Left renal pelvis (tissue), 4 donors: ENCODE data around the gene NYAP2. TPM values are rescaled to one million over a fixed set of nuclear protein-coding genes. Genes with fewer than 3 reads are reported as not detected.

Experiments used
- DNase-seq, 4 donors: peaks; one replicate each; pipeline ENCODE4 v3.0.0-alpha.2; 2013; ENCODE audit warnings: low read depth in 4 of 4, low spot score in 3 of 4
- polyA plus RNA-seq, 4 donors: library from polyadenylated mRNA; unstranded; fragments of 120-200 nt; gene quantifications; one replicate each; pipeline ENCODE4 v1.2.1, GENCODE V29; 2013; ENCODE audit not compliant: insufficient read length in 4 of 4

NYAP2 gene
- under 1 TPM in 2 of 4 donors, not detected in 2; 0.04 to 0.06 TPM for polyA plus RNA-seq

DNA sequence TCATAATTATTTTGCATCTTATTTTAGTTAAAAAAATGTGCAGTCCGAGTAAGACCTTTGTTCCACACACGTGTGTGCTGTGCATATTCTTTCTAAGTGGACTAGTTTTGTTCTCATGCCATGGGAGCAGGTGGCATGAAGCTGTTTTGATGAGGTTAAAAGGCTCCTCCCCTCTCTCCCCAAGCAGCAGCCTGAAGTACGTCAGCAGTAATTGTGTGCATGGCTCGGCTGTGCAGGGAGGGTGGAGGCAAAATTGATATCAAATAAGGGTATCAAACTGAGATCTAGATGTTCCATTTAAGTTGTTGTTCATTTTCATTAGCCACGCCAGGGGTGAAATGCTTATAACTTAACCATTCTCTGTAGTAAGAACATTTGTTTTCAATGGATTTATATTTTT lies at the start of gene NYAP2:
Gene NYAP2, plus strand, starts transcription at position 207 of the 400 bp plus-strand sequence. CDS start 9,171 bp downstream, outside the sequence.
- no peak for DNase-seq

DNA sequence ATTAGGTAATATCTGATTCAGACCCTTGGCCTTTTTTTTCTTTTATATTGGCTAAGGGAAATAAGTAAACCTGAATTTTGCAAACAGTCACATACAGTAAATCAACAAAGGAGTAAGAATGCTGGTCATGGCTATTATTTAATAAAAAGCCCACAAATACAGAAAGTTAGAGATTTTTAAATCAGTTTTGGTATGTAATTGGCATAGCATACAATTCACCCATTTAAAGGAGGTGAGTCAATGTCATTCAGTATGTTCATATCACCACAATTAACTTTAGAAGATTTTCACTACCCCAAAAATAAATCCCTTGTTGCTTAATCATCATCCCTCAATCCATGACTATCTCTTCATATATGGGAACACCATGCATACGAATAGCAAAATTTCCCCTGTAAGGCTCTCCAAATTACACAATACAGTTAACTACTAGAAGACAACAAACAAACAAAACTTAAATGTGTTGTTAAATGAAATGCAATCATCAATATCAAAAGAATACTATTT lies 45.9 kb upstream of the NYAP2 start:
- DNase-seq = no peak

DNA sequence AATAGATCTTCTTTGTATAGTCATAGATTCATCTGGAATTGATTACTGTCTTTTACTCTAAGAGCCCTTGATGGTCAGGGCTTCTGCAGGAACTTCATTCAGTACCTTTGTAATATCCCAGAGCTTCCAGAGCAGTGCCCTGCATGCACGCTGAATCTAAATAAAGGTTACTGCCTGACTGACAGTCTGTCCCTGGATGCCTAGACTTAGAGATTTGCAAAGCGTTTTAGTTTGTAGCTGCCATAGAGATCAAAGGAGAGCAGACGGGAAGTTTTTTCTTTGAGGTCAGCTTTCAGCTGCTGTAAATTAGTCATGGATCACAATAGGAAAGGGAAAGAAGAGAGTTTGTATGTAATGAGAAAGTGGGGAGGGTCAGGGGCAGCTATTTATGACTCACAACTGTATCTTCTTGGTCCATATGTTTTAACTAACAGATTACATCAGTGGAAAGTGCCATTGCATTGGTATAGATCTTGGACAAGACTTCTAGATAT lies 45.2 kb upstream of the NYAP2 start:
- no peak for DNase-seq

DNA sequence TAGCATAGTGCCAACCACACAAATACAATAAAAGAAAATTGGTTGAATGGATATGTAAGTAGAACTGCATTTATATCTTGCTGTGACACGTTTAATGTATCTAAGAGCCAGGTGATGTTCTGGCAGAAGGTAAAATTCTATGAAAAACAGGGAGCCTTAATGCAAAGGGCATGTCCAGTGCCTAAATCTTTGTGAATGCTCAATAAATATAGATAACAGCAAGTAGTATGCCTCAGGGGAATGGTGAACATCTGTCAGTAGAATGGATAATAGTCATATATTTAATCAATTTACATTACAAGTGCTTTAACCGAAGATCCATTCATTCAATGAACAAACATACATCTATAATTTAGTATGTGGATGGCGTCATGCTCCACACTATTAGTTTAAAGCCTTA lies 43.7 kb upstream of the NYAP2 start:
- DNase-seq = no peak

DNA sequence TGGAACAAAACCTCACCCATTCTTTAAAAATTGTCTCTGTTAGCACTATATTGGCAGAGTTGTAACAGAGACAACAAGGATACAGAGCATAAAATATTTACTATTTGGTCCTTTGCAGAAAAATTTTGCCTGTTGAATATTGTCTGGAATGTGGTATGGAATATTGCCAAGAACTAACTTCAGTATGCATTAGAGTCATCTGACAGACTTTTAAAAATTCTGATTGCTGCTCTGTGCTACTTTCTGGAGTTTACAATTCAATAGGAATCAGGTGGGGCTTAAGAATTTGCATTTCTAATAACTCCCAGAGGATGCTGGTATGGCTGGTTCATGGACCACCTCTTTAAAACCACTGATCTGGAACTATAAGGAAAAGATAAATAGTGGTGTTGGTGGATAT lies 32.8 kb upstream of the NYAP2 start:
- no peak for DNase-seq

DNA sequence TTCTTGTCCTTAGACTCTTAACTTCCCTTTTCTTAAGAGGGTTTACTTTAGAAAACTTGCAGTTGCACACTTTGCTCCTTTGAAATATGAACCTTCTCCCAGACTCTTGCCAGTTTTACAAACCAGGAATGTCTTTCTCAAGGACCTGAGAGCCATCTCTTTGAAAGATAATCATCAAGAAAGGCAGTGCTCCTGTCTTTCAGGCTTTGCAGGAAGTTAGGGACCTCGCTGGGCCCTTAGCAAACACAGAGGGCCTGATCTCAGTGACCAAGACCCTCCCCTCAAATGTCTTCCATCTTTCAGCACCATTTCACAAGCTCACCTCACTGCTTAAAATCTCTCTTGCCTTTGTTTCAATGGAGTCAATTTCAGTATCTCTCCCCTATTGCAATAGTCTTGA lies 32.0 kb upstream of the NYAP2 start:
- no peak for DNase-seq

DNA sequence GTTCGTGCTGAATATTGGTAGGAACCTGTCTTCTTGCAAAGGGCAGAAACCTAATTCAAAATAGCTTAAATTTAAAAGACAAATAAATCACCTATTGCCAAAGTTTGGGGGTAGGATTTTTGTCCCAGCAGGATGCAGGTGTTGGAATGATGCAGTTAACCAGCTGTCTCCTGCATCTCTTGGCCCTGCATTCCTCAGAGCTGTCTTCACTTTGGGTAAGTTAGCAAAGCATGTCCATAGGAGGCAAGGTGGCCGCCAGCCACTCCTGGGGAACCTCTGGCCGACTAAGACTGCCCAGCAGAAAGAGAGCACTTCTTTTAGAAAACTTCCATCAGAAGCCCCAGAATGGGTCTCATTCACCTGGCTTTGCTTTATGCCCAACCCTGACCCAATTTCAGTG lies 20.5 kb upstream of the NYAP2 start:
- DNase-seq = no peak

DNA sequence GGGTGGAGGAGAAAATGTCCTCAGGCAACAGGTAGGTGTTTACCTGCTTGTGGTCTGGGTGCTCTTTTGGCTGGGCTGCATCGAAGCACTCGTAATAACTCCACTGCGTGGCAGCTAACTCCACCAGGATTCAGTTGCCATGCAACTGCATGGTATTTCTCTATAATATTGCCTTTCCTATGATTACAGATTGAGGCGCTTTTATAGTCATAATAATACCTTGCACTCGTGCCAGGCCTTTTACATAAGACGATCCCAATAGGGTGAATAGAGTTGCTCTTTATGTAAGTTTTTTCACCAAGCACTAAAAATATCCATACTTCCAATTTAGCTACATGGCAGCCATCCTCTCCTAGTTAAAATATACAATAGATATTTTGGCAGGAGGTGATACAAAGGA lies 19.7 kb upstream of the NYAP2 start:
- DNase-seq = no peak

DNA sequence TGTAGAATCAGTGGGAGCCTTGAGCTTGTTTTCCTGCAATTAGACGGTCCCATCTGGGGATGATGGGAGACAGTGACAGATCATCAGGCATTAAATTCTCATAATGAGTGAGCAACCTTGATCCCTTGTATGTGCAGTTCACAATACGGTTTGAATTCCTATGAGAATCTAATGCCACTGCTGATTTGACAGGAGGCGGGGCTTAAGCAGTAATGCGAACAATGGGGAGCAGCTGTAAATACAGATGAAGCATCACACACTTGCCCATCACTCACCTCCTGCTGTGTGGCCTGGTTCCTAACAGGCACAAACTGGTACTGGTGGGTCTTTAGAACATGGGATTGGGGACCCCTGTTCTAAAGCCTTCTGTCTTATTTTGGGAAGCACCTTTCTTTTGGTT lies 17.9 kb upstream of the NYAP2 start:
- no peak for DNase-seq

DNA sequence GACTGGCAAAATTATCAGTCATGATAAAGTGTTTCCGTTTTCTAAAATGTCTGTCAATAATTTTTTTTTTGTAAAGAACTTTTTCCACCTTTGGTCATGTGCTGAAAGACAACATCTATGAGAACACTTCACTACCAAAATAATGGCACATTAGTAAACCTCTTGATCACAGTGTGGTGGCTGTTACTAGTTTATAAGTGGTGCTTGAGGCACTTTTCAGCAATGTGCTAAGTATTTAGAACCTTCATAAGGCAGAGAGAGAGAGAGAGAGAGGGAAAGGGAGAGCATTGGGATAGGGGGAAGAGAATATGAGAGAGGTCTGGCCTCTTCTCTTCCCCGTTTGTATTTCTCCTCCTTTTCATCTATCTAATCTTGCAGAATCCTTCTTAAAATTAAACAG lies 1.1 kb upstream of the NYAP2 start:
- DNase-seq = no peak

DNA sequence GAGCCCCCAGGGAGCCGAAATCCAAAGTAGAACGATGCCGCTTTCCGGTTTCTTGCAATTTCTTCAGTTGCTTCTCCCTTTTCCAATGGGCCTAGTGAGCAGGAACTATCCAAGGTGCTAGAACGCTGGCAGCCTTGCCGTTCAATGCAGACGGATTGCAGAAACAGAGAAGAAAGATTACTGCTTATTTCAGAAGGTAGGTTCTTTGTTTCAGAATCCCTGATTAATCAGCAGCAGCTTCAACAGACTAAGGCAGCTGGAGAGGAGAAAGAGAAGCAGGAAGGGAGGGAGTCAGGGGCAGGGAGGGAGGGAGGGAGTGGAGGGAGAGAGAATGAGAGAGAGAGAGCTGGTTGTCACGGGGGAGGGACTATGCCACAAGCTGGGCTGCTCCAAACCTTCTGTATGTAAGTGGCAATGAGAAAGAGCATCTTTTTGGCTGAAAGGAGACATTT lies 576 bp downstream of the NYAP2 start:
- peak; percentile 4 to 41 (median 15) for DNase-seq

DNA sequence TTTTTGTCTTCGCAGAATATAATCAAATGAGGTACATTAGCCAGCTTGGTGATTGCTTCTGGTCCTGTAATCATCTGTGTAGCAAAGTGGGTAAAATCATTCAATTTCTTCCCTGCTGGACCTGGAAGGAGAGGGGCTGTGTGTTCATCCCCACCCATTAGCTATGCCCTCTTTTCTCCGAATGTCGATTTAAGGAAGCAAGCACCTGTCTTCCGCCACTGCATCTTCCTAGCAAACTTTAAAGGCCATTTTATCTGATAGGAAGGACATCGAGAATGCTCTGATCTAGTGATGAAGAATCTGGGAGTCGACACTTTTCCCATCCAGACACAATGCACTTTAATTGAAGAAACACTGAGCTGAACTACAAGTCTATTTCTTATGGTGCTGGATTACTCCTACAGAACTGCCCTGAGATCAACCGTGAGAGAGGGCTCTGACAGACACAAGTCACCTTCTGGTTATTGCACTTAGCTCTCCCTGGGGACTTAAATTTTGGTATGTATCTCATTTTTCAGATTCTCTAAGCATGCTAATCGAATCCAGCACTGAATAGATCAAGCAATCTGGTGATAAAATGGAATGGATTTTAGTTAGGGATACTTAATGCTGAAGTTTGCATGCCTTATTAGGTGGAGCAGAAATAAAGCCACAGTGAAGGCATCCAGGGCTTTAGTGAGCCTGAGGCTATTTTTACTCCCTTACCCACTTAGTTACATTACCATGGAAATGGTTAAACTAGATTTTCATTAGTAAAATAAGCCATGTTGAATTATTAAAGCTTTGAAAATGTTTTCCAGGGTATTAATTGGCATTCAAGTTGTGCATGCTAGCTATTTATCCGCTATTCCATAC lies 1.3 kb downstream of the NYAP2 start:
- DNase-seq = no peak

DNA sequence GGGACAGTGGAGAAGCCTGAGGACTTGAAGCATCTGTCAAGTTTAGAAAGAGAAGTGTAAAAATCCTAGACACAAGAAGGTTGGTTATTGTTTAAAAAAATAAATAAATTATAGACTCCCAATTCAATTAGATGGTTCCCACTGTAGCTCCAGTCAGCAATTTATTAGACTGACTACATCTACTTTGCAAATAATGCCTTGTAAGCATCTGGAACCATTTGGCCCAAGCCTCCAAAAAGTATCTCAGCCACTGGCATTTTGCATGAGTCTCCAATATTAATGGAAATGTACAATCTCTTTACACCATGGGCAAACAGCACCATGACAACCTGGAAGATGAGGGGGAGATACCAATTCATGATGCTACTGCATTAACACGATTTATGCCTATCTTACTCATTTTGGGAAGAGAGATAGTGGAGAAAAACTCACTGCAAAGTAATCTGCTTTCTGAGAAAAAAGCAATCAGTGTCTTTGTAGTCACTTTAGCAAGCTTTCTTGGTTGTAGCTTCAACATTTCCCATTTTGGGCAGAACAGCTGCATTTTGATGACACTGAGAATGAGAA lies 2.8 kb downstream of the NYAP2 start:
- DNase-seq = no peak

DNA sequence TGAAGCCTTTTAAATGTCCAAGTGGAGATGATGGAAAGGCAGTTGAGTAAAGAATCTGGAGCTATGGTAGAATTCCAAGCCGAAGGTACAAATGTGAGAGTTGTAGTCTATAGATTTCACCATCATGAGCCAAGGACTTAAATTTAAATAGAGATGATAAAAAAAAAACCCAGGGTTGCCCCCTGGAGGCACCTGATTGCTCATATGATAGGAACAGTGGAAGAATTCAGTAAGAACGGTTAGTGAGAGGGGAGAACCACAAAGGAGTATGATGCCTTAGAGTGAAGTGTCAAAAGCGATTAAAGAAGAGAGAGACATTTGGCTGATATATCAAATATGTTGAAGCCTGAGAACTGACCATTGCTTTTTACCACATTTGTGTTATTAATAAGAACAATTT lies 11.9 kb downstream of the NYAP2 start:
- no peak for DNase-seq

DNA sequence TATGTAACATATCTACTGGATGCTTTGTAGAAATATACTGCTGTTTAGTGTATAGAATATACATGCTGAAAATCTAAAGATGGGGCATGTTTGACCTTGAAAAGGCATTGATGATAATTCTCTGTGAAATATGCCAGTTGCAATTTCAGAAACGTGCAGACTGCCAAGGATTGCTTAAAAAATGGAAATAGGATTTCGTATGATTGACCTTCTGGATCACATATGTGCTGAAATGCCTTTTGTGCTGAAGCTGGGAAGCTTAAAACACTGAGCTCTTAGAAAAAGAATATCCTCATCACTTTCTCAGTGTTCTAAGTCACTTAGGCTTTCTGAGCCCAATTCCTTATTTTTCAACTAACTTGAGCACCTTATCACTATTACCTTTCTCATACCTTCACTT lies 14.3 kb downstream of the NYAP2 start:
- DNase-seq = no peak

DNA sequence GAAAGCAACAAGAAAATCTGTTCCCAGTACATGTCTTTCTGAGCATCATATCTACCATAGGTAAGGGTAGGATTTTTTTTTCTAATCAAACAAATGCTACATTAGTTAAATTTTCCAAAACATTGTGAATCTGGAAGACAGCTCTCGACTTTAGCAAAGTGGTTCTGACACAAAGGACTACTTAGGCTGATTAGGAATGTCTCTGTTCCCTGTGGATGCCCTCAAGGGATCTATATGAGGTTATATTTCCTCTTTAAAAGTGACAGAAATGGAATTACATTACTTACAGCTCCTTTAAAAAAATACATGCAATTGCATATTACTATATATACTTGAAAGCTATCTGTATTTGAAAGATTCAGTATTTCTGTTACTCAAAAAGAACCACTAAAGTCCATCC lies 15.4 kb downstream of the NYAP2 start:
- no peak for DNase-seq

DNA sequence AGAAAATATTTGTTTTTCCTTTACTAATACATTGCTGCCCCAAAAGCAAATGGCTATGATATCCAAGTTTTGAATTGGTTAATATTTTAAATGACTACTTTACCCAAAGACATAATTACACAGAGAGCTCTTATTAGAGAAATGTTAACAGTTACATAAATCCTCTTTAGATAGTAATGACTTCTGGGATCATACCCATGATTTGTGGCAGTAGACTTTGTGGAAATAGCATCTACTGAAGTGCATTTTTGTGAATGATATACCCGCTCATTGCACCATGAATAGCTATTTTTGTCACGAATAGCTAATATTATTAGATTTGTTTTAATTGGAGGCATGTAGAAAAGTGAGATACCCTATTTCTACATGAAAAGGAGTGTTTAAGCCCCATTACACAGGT lies 15.8 kb downstream of the NYAP2 start:
- no peak for DNase-seq

DNA sequence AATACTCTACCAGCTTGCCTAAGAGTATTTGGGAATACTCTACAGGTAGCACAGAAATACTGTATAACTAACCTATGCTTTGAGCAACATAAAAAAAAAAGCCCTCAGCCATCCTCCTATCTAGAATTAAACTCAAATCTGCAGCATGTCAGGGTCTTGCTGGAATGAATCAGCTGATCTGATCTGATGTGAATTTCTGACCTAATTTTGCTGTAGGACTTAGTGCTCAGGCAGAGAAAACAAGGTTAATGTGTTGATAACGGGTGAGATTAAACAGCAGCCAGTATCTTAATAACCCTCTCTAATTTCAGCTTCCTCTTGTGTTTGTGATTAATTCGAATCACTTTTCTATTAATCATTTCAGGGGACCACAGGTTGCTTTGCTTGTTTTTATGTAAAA lies 16.3 kb downstream of the NYAP2 start:
- no peak for DNase-seq

DNA sequence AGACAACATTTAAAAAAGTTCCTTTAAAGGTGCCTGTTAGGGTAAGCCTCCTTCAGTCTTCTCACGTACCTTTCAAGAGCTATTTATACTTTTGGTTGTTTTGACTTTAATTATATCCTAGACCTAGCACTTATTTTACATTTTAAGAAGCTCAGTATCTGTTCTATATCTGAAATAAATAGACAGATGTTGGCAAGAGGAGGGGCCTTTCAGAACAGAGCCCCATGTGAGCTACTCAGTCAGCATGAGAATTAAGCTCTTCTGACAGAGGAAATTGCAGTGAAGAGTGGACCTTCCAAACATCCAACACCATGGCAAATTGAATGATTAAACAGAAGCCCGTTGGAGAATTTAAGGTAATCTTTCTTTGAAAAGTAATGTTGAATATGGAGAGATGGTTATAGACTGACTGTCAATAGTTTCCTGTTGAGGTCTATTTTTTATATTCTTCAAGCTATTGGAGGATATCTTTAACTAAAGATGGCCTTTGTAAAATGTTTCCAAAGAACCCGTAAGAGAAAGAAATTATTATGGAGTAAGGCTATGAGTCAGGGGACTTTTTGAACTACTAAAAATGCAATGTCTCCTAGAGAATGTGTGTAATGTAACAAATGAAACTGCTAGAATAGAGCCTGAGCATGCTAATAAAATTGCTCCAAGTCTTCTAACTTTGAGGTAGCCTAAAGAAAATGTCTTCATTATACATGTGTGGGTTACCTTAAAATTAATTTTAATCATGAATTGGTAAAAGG lies 17.3 kb downstream of the NYAP2 start:
- no peak for DNase-seq

DNA sequence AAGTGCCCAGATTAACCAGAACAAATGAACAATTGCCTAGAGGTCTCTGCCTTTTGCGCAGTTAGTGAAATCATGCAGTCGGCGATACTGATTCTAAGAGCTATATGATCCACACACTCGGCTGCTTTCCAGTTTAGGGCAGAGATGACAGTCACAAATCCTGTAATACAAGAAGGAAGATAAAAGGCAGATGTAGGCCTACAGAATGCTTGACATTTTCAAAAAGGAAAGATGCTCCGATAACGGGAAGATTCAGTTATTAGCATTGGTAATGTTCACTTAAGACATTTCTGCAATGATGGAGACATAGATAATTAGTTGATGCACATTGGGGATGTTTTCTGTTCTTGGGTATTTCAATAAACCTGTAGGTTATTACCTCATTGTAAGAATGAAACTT lies 19.5 kb downstream of the NYAP2 start:
- no peak for DNase-seq

DNA sequence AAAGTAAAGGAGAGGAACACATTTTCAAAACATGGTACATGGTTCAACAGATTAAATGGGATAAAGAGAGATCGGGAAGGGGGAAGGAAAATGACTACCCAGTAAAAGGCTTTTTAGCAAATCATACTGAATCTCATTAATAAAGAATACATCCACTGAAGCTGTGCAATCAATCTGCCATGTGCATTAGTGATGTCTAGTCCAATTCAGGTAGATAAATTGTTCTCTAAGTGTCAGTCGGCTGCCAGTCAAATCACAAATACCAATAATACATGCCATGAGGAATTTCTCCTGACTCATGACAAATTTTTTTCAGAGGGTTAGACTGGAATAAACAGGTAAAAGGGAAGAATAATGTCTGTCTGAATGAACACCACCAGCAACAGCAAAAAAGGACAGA lies 22.6 kb downstream of the NYAP2 start:
- no peak for DNase-seq
